Loucy (cell line): ENCODE data around the gene CACNA2D3.

Source experiments
- H2AFZ ChIP-seq: fragments of 200-600 bp; sonication (generic); 2 replicates; pipeline ENCODE4 v1.6.0; 2016; ENCODE audit warnings: antibody characterized with exemption, mild to moderate bottlenecking, low read length, moderate library complexity
- H3F3A ChIP-seq: fragments of 200-600 bp; 2 replicates; pipeline ENCODE4 v1.6.0; 2016; ENCODE audit warnings: antibody characterized with exemption, low read depth, mild to moderate bottlenecking
- H3K27me3 ChIP-seq: fragments of 200-600 bp; sonication (generic); 2 replicates; pipeline ENCODE4 v1.6.1; 2014; ENCODE audit warnings: low read length, mild to moderate bottlenecking; ENCODE audit not compliant: insufficient read depth, poor library complexity, severe bottlenecking
- H3K36me3 ChIP-seq: fragments of 200-600 bp; sonication (generic); 2 replicates; pipeline ENCODE4 v1.6.1; 2016; ENCODE audit warnings: low read length; ENCODE audit not compliant: insufficient read depth
- H3K4me1 ChIP-seq: fragments of 200-600 bp; sonication (generic); 2 replicates; pipeline ENCODE4 v1.5.1; 2014; ENCODE audit warnings: low read length, mild to moderate bottlenecking; ENCODE audit not compliant: insufficient read depth, poor library complexity, severe bottlenecking
- H3K4me2 ChIP-seq: fragments of 200-600 bp; sonication (generic); 2 replicates; pipeline ENCODE4 v1.6.0; 2014; ENCODE audit warnings: antibody characterized with exemption, low read length, low read depth, mild to moderate bottlenecking; ENCODE audit not compliant: poor library complexity, severe bottlenecking
- H3K4me3 ChIP-seq: fragments of 200-600 bp; sonication (generic); 2 replicates; pipeline ENCODE4 v1.5.1; 2014; ENCODE audit warnings: low read length, mild to moderate bottlenecking, mixed read lengths; ENCODE audit not compliant: poor library complexity, severe bottlenecking
- H3K79me2 ChIP-seq: fragments of 200-600 bp; sonication (generic); 2 replicates; pipeline ENCODE4 v1.6.1; 2014; ENCODE audit warnings: low read length; ENCODE audit not compliant: insufficient read depth
- H3K9ac ChIP-seq: fragments of 200-600 bp; sonication (generic); 2 replicates; pipeline ENCODE4 v1.6.0; 2014; ENCODE audit warnings: mild to moderate bottlenecking, low read depth, low read length, moderate library complexity; ENCODE audit not compliant: poor library complexity, severe bottlenecking
- H3K9me2 ChIP-seq: fragments of 200-600 bp; sonication (generic); replicated peaks from 2 replicates; pipeline ENCODE4 v1.6.1; 2016; ENCODE audit warnings: low read depth, low read length, mixed read lengths
- H3K9me3 ChIP-seq: fragments of 200-600 bp; sonication (generic); 2 replicates; pipeline ENCODE4 v1.6.1; 2014; ENCODE audit warnings: mild to moderate bottlenecking, antibody characterized with exemption, low read length, low read depth; ENCODE audit not compliant: insufficient read depth
- H4K20me1 ChIP-seq: fragments of 200-600 bp; sonication (generic); 2 replicates; pipeline ENCODE4 v1.6.0; 2014; ENCODE audit warnings: antibody characterized with exemption, low read length, mild to moderate bottlenecking; ENCODE audit not compliant: insufficient read depth, poor library complexity, severe bottlenecking
- EZH2phosphoT487 ChIP-seq: fragments of 200-600 bp; IDR thresholded peaks from 2 replicates; pipeline ENCODE4 v1.6.1; 2018; ENCODE audit warnings: antibody characterized with exemption, mild to moderate bottlenecking, moderate library complexity, borderline replicate concordance
- TF ChIP-seq, protein P1 (sequence below): fragments of 200-600 bp; sonication (generic); conservative IDR thresholded peaks from 2 replicates; pipeline ENCODE4 v1.5.1; 2014; ENCODE audit warnings: mild to moderate bottlenecking, antibody characterized with exemption, low read length

Gene CACNA2D3

GRCh38 chr3:54549607-54550220, 427.4 kb downstream of the CACNA2D3 start:
- no peak overlapping the region for H3K4me2 ChIP-seq
- H3K9ac ChIP-seq = no peak overlapping the region
- H2AFZ ChIP-seq = no peak overlapping the region
- no peaks in the 10 kb centered on the region for H3K9me3 ChIP-seq
- no peaks in the 10 kb centered on the region for H4K20me1 ChIP-seq
- H3K9me2 ChIP-seq = no peaks in the 10 kb centered on the region
- no peaks in the 10 kb centered on the region for H3K4me1 ChIP-seq
- H3K79me2 ChIP-seq = no peaks in the 10 kb centered on the region
- no peaks in the 10 kb centered on the region for H3K36me3 ChIP-seq
- TF ChIP-seq, protein P1, sequence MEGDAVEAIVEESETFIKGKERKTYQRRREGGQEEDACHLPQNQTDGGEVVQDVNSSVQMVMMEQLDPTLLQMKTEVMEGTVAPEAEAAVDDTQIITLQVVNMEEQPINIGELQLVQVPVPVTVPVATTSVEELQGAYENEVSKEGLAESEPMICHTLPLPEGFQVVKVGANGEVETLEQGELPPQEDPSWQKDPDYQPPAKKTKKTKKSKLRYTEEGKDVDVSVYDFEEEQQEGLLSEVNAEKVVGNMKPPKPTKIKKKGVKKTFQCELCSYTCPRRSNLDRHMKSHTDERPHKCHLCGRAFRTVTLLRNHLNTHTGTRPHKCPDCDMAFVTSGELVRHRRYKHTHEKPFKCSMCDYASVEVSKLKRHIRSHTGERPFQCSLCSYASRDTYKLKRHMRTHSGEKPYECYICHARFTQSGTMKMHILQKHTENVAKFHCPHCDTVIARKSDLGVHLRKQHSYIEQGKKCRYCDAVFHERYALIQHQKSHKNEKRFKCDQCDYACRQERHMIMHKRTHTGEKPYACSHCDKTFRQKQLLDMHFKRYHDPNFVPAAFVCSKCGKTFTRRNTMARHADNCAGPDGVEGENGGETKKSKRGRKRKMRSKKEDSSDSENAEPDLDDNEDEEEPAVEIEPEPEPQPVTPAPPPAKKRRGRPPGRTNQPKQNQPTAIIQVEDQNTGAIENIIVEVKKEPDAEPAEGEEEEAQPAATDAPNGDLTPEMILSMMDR = no peak
- no peak for TF ChIP-seq EZH2phosphoT487
- H3K4me3 ChIP-seq = no peak overlapping the region
- H3K27me3 ChIP-seq = no peaks in the 10 kb centered on the region
- no peaks in the 10 kb centered on the region for H3F3A ChIP-seq

DNA sequence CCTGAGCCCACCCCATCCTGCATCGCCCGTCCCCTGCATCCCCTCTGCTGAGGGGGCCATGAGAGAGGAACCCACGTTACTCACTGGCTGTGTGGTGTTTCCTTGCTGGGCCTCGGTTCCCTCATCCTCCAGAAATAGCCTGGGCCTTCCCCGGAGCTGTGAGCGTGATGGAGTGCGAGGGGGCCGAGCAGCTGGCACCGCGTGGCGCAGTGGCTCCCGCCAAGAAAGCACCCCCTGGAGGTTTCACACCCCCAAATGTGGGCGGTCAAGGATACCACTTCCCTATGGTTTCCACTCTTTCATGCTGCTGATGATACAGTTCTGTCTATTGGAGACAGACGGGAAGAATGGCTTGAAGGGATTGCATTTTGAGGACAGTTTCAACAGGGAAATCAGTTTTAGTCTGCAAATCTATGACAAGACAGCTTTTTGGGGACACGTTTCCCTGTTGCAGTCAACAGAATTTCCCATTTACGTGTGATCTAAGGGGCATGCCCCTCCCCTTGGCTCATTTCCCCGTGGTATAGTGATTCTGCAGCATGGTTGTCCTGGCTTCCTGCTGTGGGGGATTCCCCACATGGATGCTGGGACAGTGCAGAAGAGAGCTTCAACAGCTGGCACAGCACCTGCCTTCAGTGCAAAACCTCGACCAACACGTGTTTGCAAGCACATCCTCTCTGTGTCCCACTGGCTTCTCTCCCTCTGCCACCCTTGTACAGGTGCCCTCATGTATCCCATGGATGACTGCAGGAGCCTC, 428.0 kb downstream of the CACNA2D3 start:
- no peak for TF ChIP-seq EZH2phosphoT487
- Histone ChIP-seq H4K20me1 (no peaks in the 10 kb centered on the region), H3K9ac (no peak overlapping the region), H2AFZ (no peak overlapping the region), H3F3A (no peaks in the 10 kb centered on the region), H3K27me3 (no peaks in the 10 kb centered on the region), H3K79me2 (no peaks in the 10 kb centered on the region), H3K9me3 (no peaks in the 10 kb centered on the region), H3K36me3 (no peaks in the 10 kb centered on the region), H3K4me3 (no peak overlapping the region), H3K4me1 (no peaks in the 10 kb centered on the region), H3K4me2 (no peak overlapping the region), H3K9me2 (no peaks in the 10 kb centered on the region)

DNA sequence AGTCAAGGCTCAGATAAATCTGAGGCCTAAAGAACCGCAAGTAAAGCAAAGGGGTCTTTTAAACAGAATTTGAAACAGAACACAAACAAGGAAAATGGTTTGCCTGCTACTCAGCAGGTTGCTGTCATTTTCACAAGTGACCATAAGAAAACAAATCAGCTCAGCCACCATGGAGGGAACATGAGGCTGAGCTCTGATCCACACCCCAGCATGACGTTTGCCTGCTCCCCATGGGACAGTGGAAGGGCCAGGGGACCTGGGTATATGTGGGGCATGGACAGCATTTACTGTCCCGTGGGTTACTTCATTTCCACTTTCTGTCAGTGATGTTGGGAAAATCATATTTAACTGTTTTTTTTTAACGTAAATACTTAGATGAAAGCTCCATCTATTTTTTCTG, 434.3 kb downstream of the CACNA2D3 start:
- no peak overlapping the region for H3K4me2 ChIP-seq
- no peaks in the 10 kb centered on the region for H3K4me1 ChIP-seq
- H3K79me2 ChIP-seq = no peaks in the 10 kb centered on the region
- H3K4me3 ChIP-seq = no peak overlapping the region
- no peak for TF ChIP-seq EZH2phosphoT487
- TF ChIP-seq, protein P1 = no peak
- no peaks in the 10 kb centered on the region for H3K27me3 ChIP-seq
- no peaks in the 10 kb centered on the region for H3F3A ChIP-seq
- H3K9ac ChIP-seq = no peak overlapping the region
- H3K36me3 ChIP-seq = no peaks in the 10 kb centered on the region
- H4K20me1 ChIP-seq = no peaks in the 10 kb centered on the region
- H2AFZ ChIP-seq = no peak overlapping the region
- H3K9me2 ChIP-seq = no peaks in the 10 kb centered on the region
- no peaks in the 10 kb centered on the region for H3K9me3 ChIP-seq
